C4-2B (cell line): ENCODE measurements around the gene STK26.

Experiments used
- CTCF ChIP-seq: fragments of 450-650 bp; conservative IDR thresholded peaks from 2 replicates; pipeline ENCODE4 v1.5.1; 2017; ENCODE audit warnings: mild to moderate bottlenecking
- ZFX ChIP-seq: fragments of 450-650 bp; IDR thresholded peaks from 2 replicates; pipeline ENCODE4 v1.6.1; 2017

- TF ChIP-seq CTCF, result no peak
- no peak for TF ChIP-seq ZFX
Measured at GRCh38 chrX:132025041-132025440, 1.9 kb downstream of the STK26 start.
